ENCODE measurements around the gene THEMIS.

Gene THEMIS

GRCh38 chr6:127857051-127857637, 43.7 kb downstream of the THEMIS start:
- DNase-seq = no peak

- peak; percentile 67 for DNase-seq
Observed at GRCh38 chr6:127855542-127856159, 45.2 kb downstream of the THEMIS start.

- DNase-seq = no peak
Observed at GRCh38 chr6:127854009-127854408, 46.8 kb downstream of the THEMIS start.

- no peak for DNase-seq
Observed at GRCh38 chr6:127851197-127851596, 49.7 kb downstream of the THEMIS start.

- DNase-seq = no peak
Observed at GRCh38 chr6:127845242-127845641, 55.6 kb downstream of the THEMIS start.

- no peak for DNase-seq
Observed at GRCh38 chr6:127844529-127844928, 56.3 kb downstream of the THEMIS start.

GRCh38 chr6:127843582-127843981, 57.3 kb downstream of the THEMIS start:
- DNase-seq = no peak

- no peak for DNase-seq
Observed at GRCh38 chr6:127842562-127842961, 58.3 kb downstream of the THEMIS start.

- DNase-seq = no peak
Observed at GRCh38 chr6:127841811-127842210, 59.0 kb downstream of the THEMIS start.

GRCh38 chr6:127834136-127834535, 66.7 kb downstream of the THEMIS start:
- no peak for DNase-seq

GRCh38 chr6:127833336-127833735, 67.5 kb downstream of the THEMIS start:
- no peak for DNase-seq

- DNase-seq = no peak
Observed at GRCh38 chr6:127832381-127832780, 68.5 kb downstream of the THEMIS start.

GRCh38 chr6:127824061-127824460, 76.8 kb downstream of the THEMIS start:
- DNase-seq = no peak

- DNase-seq = no peak
Observed at GRCh38 chr6:127821431-127821830, 79.4 kb downstream of the THEMIS start.

GRCh38 chr6:127818149-127818548, 82.7 kb downstream of the THEMIS start:
- no peak for DNase-seq

GRCh38 chr6:127816643-127817042, 84.2 kb downstream of the THEMIS start:
- DNase-seq = no peak

- no peak for DNase-seq
Observed at GRCh38 chr6:127813699-127814027, 87.2 kb downstream of the THEMIS start.

GRCh38 chr6:127812985-127813698, 87.7 kb downstream of the THEMIS start:
- no peak for DNase-seq

- no peak for DNase-seq
Observed at GRCh38 chr6:127811900-127812570, 88.8 kb downstream of the THEMIS start.

- DNase-seq = no peak
Observed at GRCh38 chr6:127807806-127808517, 92.9 kb downstream of the THEMIS start.

GRCh38 chr6:127796713-127797112, 104.1 kb downstream of the THEMIS start:
- DNase-seq = no peak

- DNase-seq = peak; percentile 40
Observed at GRCh38 chr6:127794405-127794804, 106.5 kb downstream of the THEMIS start.

GRCh38 chr6:127793396-127793795, 107.5 kb downstream of the THEMIS start:
- no peak for DNase-seq
